Kasumi-1 (cell line): ENCODE results near the gene TIMP3.

Experiments used
- DNase-seq, 2 experiments: peaks; one replicate each; lab custom pipeline; 2025; lab: John Stamatoyannopoulos, UW

TIMP3 gene

GRCh38 chr22:32809786-32810554, 8.5 kb downstream of the TIMP3 start:
- no peak for DNase-seq

- DNase-seq: no peak
Measured at GRCh38 chr22:32810555-32811133, 9.1 kb downstream of the TIMP3 start.

GRCh38 chr22:32811788-32812545, 10.5 kb downstream of the TIMP3 start:
- DNase-seq: no peak

GRCh38 chr22:32814285-32814860, 12.9 kb downstream of the TIMP3 start:
- DNase-seq: no peak

- DNase-seq: no peak
Measured at GRCh38 chr22:32815059-32815458, 13.6 kb downstream of the TIMP3 start.

- no peak for DNase-seq
Measured at GRCh38 chr22:32815943-32816342, 14.4 kb downstream of the TIMP3 start.

GRCh38 chr22:32817137-32817730, 15.7 kb downstream of the TIMP3 start:
- no peak for DNase-seq

- DNase-seq: no peak
Measured at GRCh38 chr22:32818446-32819115, 17.1 kb downstream of the TIMP3 start.

GRCh38 chr22:32819120-32819519, 17.6 kb downstream of the TIMP3 start:
- no peak for DNase-seq

- DNase-seq: no peak
Measured at GRCh38 chr22:32820131-32821119, 18.9 kb downstream of the TIMP3 start.

- no peak for DNase-seq
Measured at GRCh38 chr22:32822179-32822877, 20.8 kb downstream of the TIMP3 start.

GRCh38 chr22:32823024-32823730, 21.7 kb downstream of the TIMP3 start:
- DNase-seq: peak; percentile 8 to 18

- no peak for DNase-seq
Measured at GRCh38 chr22:32824531-32825312, 23.2 kb downstream of the TIMP3 start.

- no peak for DNase-seq
Measured at GRCh38 chr22:32826537-32826936, 25.0 kb downstream of the TIMP3 start.

- DNase-seq: no peak
Measured at GRCh38 chr22:32827049-32827602, 25.6 kb downstream of the TIMP3 start.

- DNase-seq: no peak
Measured at GRCh38 chr22:32828150-32828549, 26.6 kb downstream of the TIMP3 start.

GRCh38 chr22:32828561-32828960, 27.1 kb downstream of the TIMP3 start:
- DNase-seq: no peak

- no peak for DNase-seq
Measured at GRCh38 chr22:32829451-32829851, 27.9 kb downstream of the TIMP3 start.
